DMS53 treated with DMSO at 0.1 percent for 48 hours (cell line): Measurements from ENCODE around the gene CALN1.
"Not testable (repeated sequence)": the region's sequence is repeated elsewhere in the genome, so short reads cannot be mapped to it uniquely, and the experiment has no call there.

Experiments
- DNase-seq: peaks from one replicate; lab custom pipeline; 2025; ENCODE audit not compliant: unreplicated experiment; lab: John Stamatoyannopoulos, UW

The CALN1 gene

GRCh38 chr7:71822406-71822805 lies 589.7 kb downstream of the CALN1 start:
- DNase-seq, result not testable (repeated sequence)

GRCh38 chr7:71817916-71818315 lies 594.2 kb downstream of the CALN1 start:
- DNase-seq, result no peak

- DNase-seq, result no peak
Measured at GRCh38 chr7:71808115-71808514, 604.0 kb downstream of the CALN1 start.

- DNase-seq, result no peak
Measured at GRCh38 chr7:71804256-71804655, 607.9 kb downstream of the CALN1 start.

GRCh38 chr7:71801976-71802375 lies 610.2 kb downstream of the CALN1 start:
- no peak for DNase-seq

- DNase-seq, result no peak
Measured at GRCh38 chr7:71800321-71800720, 611.8 kb downstream of the CALN1 start.

GRCh38 chr7:71795410-71795809 lies 616.7 kb downstream of the CALN1 start:
- DNase-seq, result no peak

GRCh38 chr7:71793251-71793650 lies 618.9 kb downstream of the CALN1 start:
- DNase-seq, result no peak

- no peak for DNase-seq
Measured at GRCh38 chr7:71787513-71787912, 624.6 kb downstream of the CALN1 start.

- DNase-seq, result no peak
Measured at GRCh38 chr7:71785216-71785615, 626.9 kb downstream of the CALN1 start.

GRCh38 chr7:71784781-71785180 lies 627.4 kb downstream of the CALN1 start:
- no peak for DNase-seq

- no peak for DNase-seq
Measured at GRCh38 chr7:71784180-71784579, 628.0 kb downstream of the CALN1 start.

- no peak for DNase-seq
Measured at GRCh38 chr7:71783779-71784178, 628.4 kb downstream of the CALN1 start.

- no peak for DNase-seq
Measured at GRCh38 chr7:71782051-71782450, 630.1 kb downstream of the CALN1 start.

- no peak for DNase-seq
Measured at GRCh38 chr7:71780282-71780681, 631.9 kb downstream of the CALN1 start.

GRCh38 chr7:71777278-71777677 lies 634.9 kb downstream of the CALN1 start:
- DNase-seq, result no peak

- DNase-seq, result no peak
Measured at GRCh38 chr7:71776726-71777125, 635.4 kb downstream of the CALN1 start.

- DNase-seq, result no peak
Measured at GRCh38 chr7:71775648-71776047, 636.5 kb downstream of the CALN1 start.

GRCh38 chr7:71772779-71773178 lies 639.4 kb downstream of the CALN1 start:
- DNase-seq, result no peak

- no peak for DNase-seq
Measured at GRCh38 chr7:71770269-71770907, 641.8 kb downstream of the CALN1 start.

- no peak for DNase-seq
Measured at GRCh38 chr7:71769326-71769725, 642.8 kb downstream of the CALN1 start.

- DNase-seq, result no peak
Measured at GRCh38 chr7:71768450-71768849, 643.7 kb downstream of the CALN1 start.

- no peak for DNase-seq
Measured at GRCh38 chr7:71766016-71766415, 646.1 kb downstream of the CALN1 start.
